ENCODE data around the gene ZNF622. TPM values are rescaled to one million over a fixed set of nuclear protein-coding genes. Genes with fewer than 3 reads are reported as not detected.
"Not testable (repeated sequence)": the region's sequence is repeated elsewhere in the genome, so short reads cannot be mapped to it uniquely, and the experiment has no call there.

ZNF622 gene
- total RNA-seq, 1 experiment from 2014 or later, result 40.1 TPM

DNA sequence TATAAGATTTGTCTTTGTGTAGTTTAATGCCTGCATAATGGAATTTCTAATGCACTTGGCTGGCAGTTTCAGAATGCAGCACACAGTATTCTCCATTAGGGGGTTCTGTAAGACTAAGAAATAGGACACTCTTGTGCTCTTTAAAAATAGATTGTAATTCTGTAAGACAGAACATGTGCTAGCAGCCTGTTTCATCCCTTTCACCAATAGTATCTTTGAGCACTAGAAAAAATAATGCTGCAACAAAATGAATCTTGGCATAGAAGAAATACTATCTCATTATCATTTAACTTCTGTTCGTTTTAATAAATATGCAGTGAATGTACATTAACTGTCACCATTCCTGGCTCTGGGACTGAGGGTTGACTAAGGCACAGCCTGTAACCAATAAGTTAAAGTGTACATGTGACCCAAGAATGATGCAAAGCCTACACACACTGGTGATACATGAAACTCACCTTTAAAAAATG is 23.8 kb upstream of the ZNF622 start:
- H3K27me3 ChIP-seq (ENCODE audit: control insufficient read depth, insufficient read depth, low read length), result no peaks in the 10 kb centered on the region
- no peak for DNase-seq

DNA sequence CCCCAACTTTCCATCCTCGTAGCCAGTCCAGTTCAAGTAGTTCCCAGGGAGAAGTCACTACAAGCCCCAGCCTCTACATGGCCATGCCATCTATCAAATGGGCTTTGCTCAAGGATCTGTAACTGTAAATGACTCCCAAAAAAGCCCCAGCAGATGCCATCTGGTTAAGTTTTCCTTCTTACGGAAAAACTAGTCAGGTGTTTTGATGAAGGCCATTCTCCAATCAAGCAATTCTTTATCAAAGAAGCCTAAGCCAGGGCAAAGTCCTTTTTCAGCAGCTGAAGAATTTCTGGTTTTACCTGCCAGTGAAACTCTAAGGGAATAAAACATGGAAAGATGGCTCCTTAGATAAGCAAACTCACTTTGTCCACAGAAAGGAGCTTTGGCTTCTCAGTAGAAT is 21.9 kb upstream of the ZNF622 start:
- Histone ChIP-seq H3K36me3 (replicated peaks; ENCODE audit: control insufficient read depth, insufficient read depth, low read length) (no peaks in the 10 kb centered on the region), H3K27me3 (ENCODE audit: control insufficient read depth, insufficient read depth, low read length) (no peaks in the 10 kb centered on the region), H3K4me3 (ENCODE audit: insufficient read depth, low read depth, low read length) (no peak overlapping the region)
- DNase-seq, result no peak

More for the DNA sequence above, 23.8 kb upstream of the ZNF622 start:
- H3K4me3 ChIP-seq (ENCODE audit: insufficient read depth, low read depth, low read length), result no peak overlapping the region
- no peaks in the 10 kb centered on the region for H3K36me3 ChIP-seq (replicated peaks; ENCODE audit: control insufficient read depth, insufficient read depth, low read length)

DNA sequence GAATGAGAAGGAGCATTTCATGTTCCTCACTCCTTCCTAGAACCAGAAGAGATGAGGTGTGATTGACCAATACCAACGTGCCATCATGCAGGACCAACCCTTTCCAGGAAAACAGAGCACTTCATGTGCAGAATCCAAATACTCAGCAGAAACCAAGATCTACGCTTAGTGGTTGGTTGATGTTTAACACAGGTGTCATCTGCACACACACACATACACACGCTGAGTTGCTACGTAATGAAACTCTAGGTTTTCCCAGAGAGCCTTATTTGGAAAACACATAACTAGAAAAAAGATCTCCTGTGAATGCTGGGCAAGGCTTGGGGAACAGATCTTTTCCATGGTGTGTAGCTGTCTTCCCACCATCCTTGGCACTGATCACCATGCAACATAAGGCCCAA is 21.1 kb upstream of the ZNF622 start:
- no peaks in the 10 kb centered on the region for H3K36me3 ChIP-seq (replicated peaks; ENCODE audit: control insufficient read depth, insufficient read depth, low read length)
- DNase-seq, result no peak
- H3K4me3 ChIP-seq (ENCODE audit: insufficient read depth, low read depth, low read length), result no peak overlapping the region
- H3K27me3 ChIP-seq (ENCODE audit: control insufficient read depth, insufficient read depth, low read length), result no peaks in the 10 kb centered on the region

DNA sequence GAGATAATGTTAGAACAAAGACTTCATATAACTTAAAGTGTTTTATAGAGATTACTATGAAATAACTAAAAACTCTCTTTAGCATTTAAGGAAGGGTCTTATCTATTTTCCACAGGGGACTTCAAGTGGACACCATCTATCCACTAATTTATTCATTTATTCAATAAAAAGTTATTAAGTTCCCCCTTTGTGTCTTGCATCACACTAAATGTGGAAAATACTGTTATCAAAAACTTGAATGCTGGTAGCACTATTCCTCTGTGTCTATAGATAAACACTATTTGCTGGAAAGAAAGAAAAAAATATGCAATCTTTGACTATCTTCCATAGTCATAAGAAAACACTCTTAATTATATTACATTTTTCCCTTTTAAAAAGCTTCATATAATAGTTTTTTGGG is 20.1 kb upstream of the ZNF622 start:
- Histone ChIP-seq H3K27me3 (ENCODE audit: control insufficient read depth, insufficient read depth, low read length) (no peaks in the 10 kb centered on the region), H3K36me3 (replicated peaks; ENCODE audit: control insufficient read depth, insufficient read depth, low read length) (no peaks in the 10 kb centered on the region), H3K4me3 (ENCODE audit: insufficient read depth, low read depth, low read length) (no peak overlapping the region)
- no peak for DNase-seq

DNA sequence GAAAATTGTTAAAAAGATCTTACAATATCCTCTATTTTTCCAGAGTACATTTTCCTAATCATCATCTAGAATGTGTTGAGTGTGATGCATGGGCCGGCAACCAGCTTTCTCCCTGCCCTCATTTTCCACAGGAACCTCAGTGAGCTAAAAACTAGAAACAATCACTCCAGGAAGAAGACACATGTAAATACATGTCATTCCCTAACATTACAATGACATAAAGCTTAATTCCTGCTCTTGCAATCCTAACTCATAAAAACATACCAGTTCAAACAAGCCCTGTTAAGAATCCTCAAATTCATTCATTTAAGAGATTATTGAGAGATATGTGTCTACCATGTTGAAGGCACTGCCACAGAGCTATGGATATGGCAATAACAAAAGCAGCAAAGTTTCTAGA is 18.5 kb upstream of the ZNF622 start:
- no peak for DNase-seq
- no peak overlapping the region for H3K4me3 ChIP-seq (ENCODE audit: insufficient read depth, low read depth, low read length)
- H3K36me3 ChIP-seq (replicated peaks; ENCODE audit: control insufficient read depth, insufficient read depth, low read length), result no peaks in the 10 kb centered on the region
- H3K27me3 ChIP-seq (ENCODE audit: control insufficient read depth, insufficient read depth, low read length), result no peaks in the 10 kb centered on the region

DNA sequence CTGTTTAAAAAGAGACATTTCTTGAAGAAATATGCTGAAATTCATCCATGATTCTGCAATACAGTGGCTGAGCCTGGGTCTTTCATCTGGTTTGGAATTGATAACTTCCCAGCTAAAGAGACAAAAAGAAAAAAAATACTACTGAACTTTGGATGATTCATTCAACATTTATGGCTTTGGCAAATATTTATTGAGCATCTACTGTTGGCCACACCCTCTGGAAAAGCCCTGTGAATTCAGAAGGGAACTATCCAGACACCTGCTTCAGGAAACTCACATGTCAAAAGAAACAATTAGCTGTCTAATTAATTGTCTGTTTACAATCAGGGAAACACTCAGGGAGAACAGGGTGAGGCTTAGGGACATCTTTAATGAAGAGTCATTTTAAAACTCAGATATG is 17.8 kb upstream of the ZNF622 start:
- DNase-seq, result no peak
- H3K4me3 ChIP-seq (ENCODE audit: insufficient read depth, low read depth, low read length), result no peak overlapping the region

DNA sequence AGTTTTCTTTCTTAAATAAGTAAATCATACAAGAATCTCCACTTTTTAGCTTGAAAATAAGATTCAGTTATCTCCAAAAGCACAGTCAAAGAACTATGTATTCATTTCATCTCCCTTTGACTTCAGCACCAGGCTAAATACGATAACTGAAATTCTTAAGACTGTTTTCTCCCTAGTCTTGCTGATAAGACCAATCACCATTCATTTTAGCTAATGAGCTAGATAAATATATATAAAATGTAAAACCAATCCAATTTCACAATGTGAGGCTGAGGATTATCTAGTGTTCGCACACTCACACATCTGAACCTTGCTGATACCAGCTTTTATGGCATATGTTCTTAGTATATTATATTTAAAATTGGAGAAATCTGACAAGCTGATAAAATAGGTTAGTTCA is 17.3 kb upstream of the ZNF622 start:
- Histone ChIP-seq H3K4me3 (ENCODE audit: insufficient read depth, low read depth, low read length) (no peak overlapping the region), H3K36me3 (replicated peaks; ENCODE audit: control insufficient read depth, insufficient read depth, low read length) (no peaks in the 10 kb centered on the region), H3K27me3 (ENCODE audit: control insufficient read depth, insufficient read depth, low read length) (no peaks in the 10 kb centered on the region)
- DNase-seq, result no peak

More for the DNA sequence above, 17.8 kb upstream of the ZNF622 start:
- H3K27me3 ChIP-seq (ENCODE audit: control insufficient read depth, insufficient read depth, low read length), result no peaks in the 10 kb centered on the region
- no peaks in the 10 kb centered on the region for H3K36me3 ChIP-seq (replicated peaks; ENCODE audit: control insufficient read depth, insufficient read depth, low read length)

DNA sequence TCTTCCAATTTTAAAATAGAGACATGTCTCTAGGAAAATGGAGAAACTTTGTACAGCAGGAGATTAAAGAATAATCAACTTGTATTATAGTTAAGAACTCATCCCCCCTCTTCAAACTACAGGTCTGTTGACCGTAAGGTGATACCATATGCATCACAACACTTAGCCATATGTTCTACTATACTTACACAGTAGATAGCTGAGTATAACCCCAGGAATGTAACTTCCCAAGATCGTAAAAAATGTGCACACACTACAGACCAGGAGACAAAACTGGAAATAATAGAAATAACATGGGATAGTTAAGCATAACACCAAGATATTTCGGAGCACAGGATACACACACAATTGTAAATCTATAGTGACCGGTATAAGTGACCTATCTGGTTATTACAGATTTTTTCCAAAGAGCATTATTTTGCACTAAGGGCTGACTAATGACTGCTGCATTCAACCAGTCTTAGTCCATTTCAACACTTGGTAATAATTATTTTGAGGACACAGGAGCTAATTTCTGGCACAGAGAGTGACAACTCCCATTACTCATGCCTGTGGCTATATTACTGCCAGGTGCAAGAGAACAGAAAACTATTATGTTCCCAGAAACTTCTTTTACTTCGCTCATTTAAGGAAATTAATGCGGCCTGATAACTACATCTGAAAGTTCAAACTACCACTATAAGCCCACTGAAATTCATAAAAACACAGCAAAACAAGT is 15.4 kb upstream of the ZNF622 start:
- DNase-seq, result no peak
- Histone ChIP-seq H3K36me3 (replicated peaks; ENCODE audit: control insufficient read depth, insufficient read depth, low read length) (no peaks in the 10 kb centered on the region), H3K27me3 (ENCODE audit: control insufficient read depth, insufficient read depth, low read length) (no peaks in the 10 kb centered on the region), H3K4me3 (ENCODE audit: insufficient read depth, low read depth, low read length) (no peak overlapping the region)

DNA sequence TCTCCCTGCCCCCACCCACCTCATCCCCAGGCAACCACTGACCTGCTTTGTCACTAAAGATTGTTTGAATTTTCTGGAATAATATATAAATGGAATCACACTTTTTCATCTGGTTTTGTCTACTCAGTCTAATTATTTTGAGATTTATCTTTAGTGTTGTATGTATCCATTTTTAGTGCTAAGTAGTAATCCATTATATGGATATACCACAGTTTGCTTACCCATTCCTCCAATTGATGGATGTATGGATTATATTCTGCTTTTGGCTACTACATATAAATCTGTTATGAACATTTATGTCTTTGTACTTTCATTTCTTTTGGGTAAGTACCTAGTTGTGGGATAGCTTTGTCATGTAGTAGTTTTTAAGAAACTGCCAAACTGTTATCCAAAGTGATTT is 14.5 kb upstream of the ZNF622 start:
- Histone ChIP-seq H3K27me3 (ENCODE audit: control insufficient read depth, insufficient read depth, low read length) (no peaks in the 10 kb centered on the region), H3K36me3 (replicated peaks; ENCODE audit: control insufficient read depth, insufficient read depth, low read length) (no peaks in the 10 kb centered on the region), H3K4me3 (ENCODE audit: insufficient read depth, low read depth, low read length) (no peak overlapping the region)
- DNase-seq, result no peak

DNA sequence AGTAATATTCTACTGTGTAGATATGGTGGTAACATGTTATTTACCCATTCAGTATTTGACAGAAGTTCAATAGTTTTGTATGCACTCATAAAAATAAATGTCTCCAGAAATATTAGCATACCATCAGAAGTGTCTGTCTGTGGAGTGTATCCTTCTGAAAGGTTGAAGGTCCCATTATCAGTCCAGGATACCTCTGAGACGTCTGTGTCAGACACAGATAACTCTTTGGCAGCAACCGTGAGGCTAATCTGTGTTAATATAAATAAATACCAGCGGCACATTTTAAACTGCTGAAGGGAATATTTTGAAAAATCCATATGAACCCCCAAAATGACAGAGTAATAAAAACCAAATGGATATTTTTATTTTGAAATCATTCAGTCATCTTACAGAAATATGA is 11.9 kb upstream of the ZNF622 start:
- no peak for DNase-seq
- no peaks in the 10 kb centered on the region for H3K27me3 ChIP-seq (ENCODE audit: control insufficient read depth, insufficient read depth, low read length)
- no peaks in the 10 kb centered on the region for H3K36me3 ChIP-seq (replicated peaks; ENCODE audit: control insufficient read depth, insufficient read depth, low read length)
- H3K4me3 ChIP-seq (ENCODE audit: insufficient read depth, low read depth, low read length), result no peak overlapping the region

DNA sequence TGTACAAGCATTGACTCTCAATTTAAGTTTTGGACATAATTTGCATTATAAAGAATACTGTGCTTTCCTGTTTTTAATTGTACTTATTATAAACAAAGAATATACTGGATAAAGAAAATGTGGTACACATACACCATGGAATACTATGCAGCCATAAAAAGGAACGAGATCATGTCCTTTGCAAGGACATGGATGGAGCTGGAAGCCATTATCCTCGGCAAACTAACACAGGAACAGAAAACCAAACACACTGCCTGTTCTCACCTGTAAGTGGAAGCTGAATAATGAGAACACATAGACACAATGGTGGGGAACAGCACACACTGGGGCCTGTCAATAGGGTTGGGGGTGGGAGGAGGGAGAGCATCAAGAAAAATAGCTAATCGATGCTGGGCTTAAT is 10.8 kb upstream of the ZNF622 start:
- H3K4me3 ChIP-seq (ENCODE audit: insufficient read depth, low read depth, low read length); DNase-seq; H3K27me3 ChIP-seq (ENCODE audit: control insufficient read depth, insufficient read depth, low read length); H3K36me3 ChIP-seq (replicated peaks; ENCODE audit: control insufficient read depth, insufficient read depth, low read length): not testable (repeated sequence)

DNA sequence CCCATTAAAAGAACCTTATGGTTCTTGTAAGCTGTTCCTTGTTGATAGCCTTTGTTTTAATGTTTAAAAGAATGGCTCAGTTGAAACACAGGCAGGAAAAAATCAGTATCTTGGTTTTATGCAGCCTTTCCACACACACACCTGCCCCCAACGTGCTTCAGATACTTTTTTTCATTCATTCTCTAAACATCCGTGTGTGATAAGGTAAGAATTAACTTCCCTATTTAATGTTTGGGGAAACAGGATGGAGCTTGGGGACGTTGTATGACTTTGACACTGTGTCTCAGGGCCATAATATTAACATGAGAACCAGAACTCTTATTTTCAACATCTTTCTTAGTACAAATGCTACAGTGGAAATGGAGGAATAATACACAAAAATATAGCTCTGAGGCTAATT is 5.8 kb upstream of the ZNF622 start:
- no peak for DNase-seq
- Histone ChIP-seq H3K36me3 (replicated peaks; ENCODE audit: control insufficient read depth, insufficient read depth, low read length) (no peaks in the 10 kb centered on the region), H3K27me3 (ENCODE audit: control insufficient read depth, insufficient read depth, low read length) (no peaks in the 10 kb centered on the region), H3K4me3 (ENCODE audit: insufficient read depth, low read depth, low read length) (no peak overlapping the region)

DNA sequence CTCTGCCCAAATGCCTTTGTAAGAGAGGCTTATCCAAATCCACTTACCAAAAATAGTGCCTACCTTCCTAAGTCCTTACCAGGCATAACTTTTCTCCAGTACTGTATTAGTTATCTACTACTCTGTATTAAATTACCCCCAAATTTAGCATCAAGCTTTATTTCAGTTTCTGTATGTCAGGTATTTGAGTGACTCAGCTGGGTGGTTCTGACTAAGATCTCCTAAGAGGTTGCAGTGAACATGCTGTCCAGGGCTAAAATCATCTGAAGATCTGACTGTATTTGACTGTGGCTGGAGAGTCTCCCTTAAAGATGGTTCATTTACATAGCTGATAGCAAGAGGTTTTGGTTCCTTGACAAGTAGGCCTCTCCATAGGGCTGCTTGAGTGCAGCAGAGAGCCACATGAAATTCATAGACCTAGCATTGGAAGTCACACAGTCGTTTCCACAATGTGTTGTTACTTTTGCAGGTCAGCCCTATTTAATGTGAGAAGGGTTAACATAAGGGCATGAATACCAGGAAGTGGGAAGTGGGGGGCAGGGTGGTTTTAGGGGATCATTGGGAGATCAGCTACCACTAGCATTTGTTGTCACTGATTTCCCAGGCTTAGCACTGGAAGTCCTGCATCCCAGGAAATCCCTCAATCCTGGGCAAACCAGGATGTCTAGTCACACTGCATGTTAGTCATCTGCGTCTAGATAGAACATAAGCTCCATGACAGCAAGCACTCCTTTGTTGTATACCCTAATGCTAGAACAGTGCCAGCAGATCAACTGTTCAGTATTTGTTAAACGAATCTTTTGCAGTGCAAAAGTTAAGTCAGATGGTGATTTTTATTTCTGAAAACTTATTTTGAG is 2.0 kb upstream of the ZNF622 start:
- Histone ChIP-seq H3K27me3 (ENCODE audit: control insufficient read depth, insufficient read depth, low read length) (no peaks in the 10 kb centered on the region), H3K36me3 (replicated peaks; ENCODE audit: control insufficient read depth, insufficient read depth, low read length) (peaks cover 4% of the 10 kb centered on the region), H3K4me3 (ENCODE audit: insufficient read depth, low read depth, low read length) (no peak overlapping the region)
- no peak for DNase-seq

DNA sequence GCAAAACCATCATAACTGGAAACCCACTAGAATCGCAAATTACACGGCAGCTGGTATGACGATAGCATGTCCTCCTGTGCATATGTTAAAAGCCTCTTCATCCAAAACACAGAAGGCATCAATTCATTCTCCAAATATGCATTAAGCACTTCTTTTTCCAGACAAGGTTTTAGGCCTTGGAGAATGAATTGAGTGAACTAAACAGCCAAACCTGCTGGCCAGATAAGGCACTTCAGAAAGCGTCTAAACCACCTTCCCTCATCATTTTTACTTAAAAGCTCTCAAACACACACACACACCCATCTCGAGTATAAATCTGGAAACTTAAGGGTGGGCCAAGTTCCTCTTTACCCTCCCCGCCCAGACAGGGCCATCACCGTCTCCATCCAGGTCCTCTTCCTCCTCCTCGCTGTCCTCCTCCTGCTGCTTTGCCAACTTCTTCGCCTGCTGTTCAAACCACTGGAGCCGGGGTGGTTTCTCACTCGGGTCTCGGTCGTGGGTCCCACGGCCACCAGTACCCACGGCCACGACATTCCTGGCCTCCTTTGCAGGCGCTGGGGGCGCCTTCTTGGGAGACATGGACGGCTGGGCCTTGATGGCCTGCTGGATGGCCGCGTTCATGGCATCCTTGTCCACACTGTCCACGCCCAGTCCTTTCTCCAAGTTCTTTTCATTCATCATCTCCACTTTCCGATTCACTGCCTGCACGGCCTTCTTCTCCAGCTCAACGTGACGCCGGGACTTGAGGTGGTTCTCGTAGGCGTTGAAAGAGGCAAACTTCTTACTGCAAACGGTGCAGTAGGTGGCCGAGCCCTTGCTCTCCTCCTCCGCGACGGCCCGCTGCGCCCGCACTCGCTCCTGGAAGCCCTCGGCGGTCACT is 696 bp downstream of the ZNF622 start:
- peak; percentile 48 for DNase-seq
- Histone ChIP-seq H3K4me3 (ENCODE audit: insufficient read depth, low read depth, low read length) (peak overlapping the region; percentile 89), H3K36me3 (replicated peaks; ENCODE audit: control insufficient read depth, insufficient read depth, low read length) (peaks cover 15% of the 10 kb centered on the region), H3K27me3 (ENCODE audit: control insufficient read depth, insufficient read depth, low read length) (no peaks in the 10 kb centered on the region)
